HCT116 (cell line): Measurements from ENCODE around the gene TBC1D3. TPM values are rescaled to one million over a fixed set of nuclear protein-coding genes. Genes with fewer than 3 reads are reported as not detected.
"Not testable (repeated sequence)": the region's sequence is repeated elsewhere in the genome, so short reads cannot be mapped to it uniquely, and the experiment has no call there.

Experiments used
- ATAC-seq: fragments of 200-7000 bp; cut with Tn5 transposase; 2 replicates; pipeline ENCODE4 v1.9.1; 2020; ENCODE audit warnings: mild to moderate bottlenecking, moderate library complexity
- BruUV-seq: library from RNA; stranded (reverse); fragments of 400-500 nt; replicated peaks from 2 replicates; lab custom pipeline; 2021; lab: Mats Ljungman, UMichigan
- CTCF ChIA-PET: fragments of 300-600 bp; sonication (Branson Sonifier 250); formaldehyde crosslinking; loops from one replicate; lab custom pipeline; 2021; ENCODE audit warnings: antibody characterized with exemption; lab: Charles Lee
- POLR2A ChIA-PET: fragments of 300-600, 350-600 bp; sonication (Branson Sonifier 250); formaldehyde crosslinking; loops from one replicate; lab custom pipeline; 2021; ENCODE audit warnings: antibody characterized with exemption; lab: Charles Lee
- RAD21 ChIA-PET, 2 experiments: fragments of 300-600 bp; sonication (Branson Sonifier 250); formaldehyde crosslinking; loops; one replicate each; lab custom pipeline; 2023; ENCODE audit warnings: low total read pairs in 2 of 2; ENCODE audit not compliant: uncharacterized antibody in 2 of 2, unreplicated experiment in 2 of 2, low non-redundant PET in 1 of 2; lab: Charles Lee
- DNase-seq: peaks from one replicate; pipeline ENCODE4 v3.0.0-alpha.2; 2010; ENCODE audit warnings: low read depth, low spot score
- H2AFZ ChIP-seq: fragments of 200-600 bp; shearing (Covaris generic), sonication (generic); 2 replicates; pipeline ENCODE4 v1.6.1; 2017; ENCODE audit warnings: low read depth, mixed run types, mixed read lengths, antibody characterized with exemption, low read length; ENCODE audit not compliant: poor library complexity, severe bottlenecking
- H3K27ac ChIP-seq: 2 replicates; pipeline ENCODE4 v1.5.1; 2012; ENCODE audit warnings: low read depth, low read length
- H3K27me3 ChIP-seq: fragments of 200-600 bp; sonication (generic); 2 replicates; pipeline ENCODE4 v1.6.1; 2016; ENCODE audit warnings: mixed run types, low read length, mixed read lengths; ENCODE audit not compliant: insufficient read depth
- H3K36me3 ChIP-seq, 2 experiments: fragments of 200-500 bp in 1 of 2; fragments of 200-600 bp in 1 of 2; sonication (Bioruptor generic) in 1 of 2; sonication (generic) in 1 of 2; 2 replicates each; pipeline versions ENCODE4 v1.5.1 to v1.6.1; 2014 to 2016; ENCODE audit warnings: low read length in 2 of 2, inconsistent platforms in 1 of 2, mixed read lengths in 1 of 2, mixed run types in 1 of 2; ENCODE audit not compliant: insufficient read depth in 2 of 2, control insufficient read depth in 1 of 2
- H3K4me1 ChIP-seq, 2 experiments: fragments of 200-600 bp in 1 of 2; sonication (generic) in 1 of 2; 2 replicates each; pipeline versions ENCODE4 v1.5.1 to v1.6.1; 2012 to 2017; ENCODE audit warnings: low read length in 2 of 2, inconsistent platforms in 1 of 2, mild to moderate bottlenecking in 1 of 2, mixed read lengths in 1 of 2, mixed run types in 1 of 2, moderate library complexity in 1 of 2; ENCODE audit not compliant: insufficient read depth in 2 of 2, control insufficient read depth in 1 of 2
- H3K4me2 ChIP-seq: fragments of 200-600 bp; sonication (generic); 2 replicates; pipeline ENCODE4 v1.6.1; 2017; ENCODE audit warnings: mixed run types, low read length, mixed read lengths
- H3K4me3 ChIP-seq, 2 experiments: fragments of 200-600 bp in 1 of 2; sonication (generic) in 1 of 2; replicated peaks in 1 of 2; 2 replicates each; pipeline ENCODE4 v1.5.1; 2011 to 2016; ENCODE audit warnings: low read length in 2 of 2, control low read depth in 1 of 2, low read depth in 1 of 2, mild to moderate bottlenecking in 1 of 2, mixed read lengths in 1 of 2, mixed run types in 1 of 2
- H3K79me2 ChIP-seq: fragments of 200-600 bp; sonication (generic); 2 replicates; pipeline ENCODE4 v1.6.1; 2017; ENCODE audit warnings: mild to moderate bottlenecking, mixed run types, low read length, moderate library complexity, mixed read lengths; ENCODE audit not compliant: insufficient read depth
- H3K9ac ChIP-seq: fragments of 200-600 bp; sonication (generic); 2 replicates; pipeline ENCODE4 v1.6.1; 2016; ENCODE audit warnings: low read length, mixed read lengths
- H3K9me2 ChIP-seq: fragments of 200-600 bp; sonication (generic), shearing (Covaris generic); 2 replicates; pipeline ENCODE4 v1.6.1; 2017; ENCODE audit warnings: mixed run types, mild to moderate bottlenecking, moderate library complexity; ENCODE audit not compliant: insufficient read depth
- H3K9me3 ChIP-seq, 2 experiments: fragments of 200-500 bp in 1 of 2; fragments of 200-600 bp in 1 of 2; sonication (Bioruptor generic) in 1 of 2; sonication (generic) in 1 of 2; 2 replicates each; pipeline ENCODE4 v1.6.1; 2014 to 2017; ENCODE audit warnings: low read length in 2 of 2, mixed read lengths in 2 of 2, inconsistent platforms in 1 of 2, low read depth in 1 of 2, mild to moderate bottlenecking in 1 of 2, mixed run types in 1 of 2, moderate library complexity in 1 of 2; ENCODE audit not compliant: control insufficient read depth in 1 of 2, insufficient read depth in 1 of 2
- H4K20me1 ChIP-seq: fragments of 200-600 bp; sonication (generic), shearing (Covaris generic); 2 replicates; pipeline ENCODE4 v1.6.1; 2017; ENCODE audit warnings: mixed run types, mild to moderate bottlenecking, moderate library complexity; ENCODE audit not compliant: insufficient read depth
- intact Hi-C: fragments of 100-400 bp; cut with micrococcal nuclease; formaldehyde crosslinking; loops from 2 replicates; pipeline ENCODE4 v1.10.0; 2022
- total RNA-seq: library from RNA; stranded (reverse); gene quantifications from one replicate; pipeline ENCODE4 v1.2.1, GENCODE V29; 2021; ENCODE audit not compliant: unreplicated experiment

The TBC1D3 gene
- total RNA-seq, 1 experiment from 2014 or later: not detected

- POLR2A ChIA-PET, H3K4me3 ChIP-seq, H3K27me3 ChIP-seq, H4K20me1 ChIP-seq, H3K79me2 ChIP-seq, H3K4me1 ChIP-seq, H3K9me3 ChIP-seq, ATAC-seq, DNase-seq, RAD21 ChIA-PET, BruUV-seq, H3K27ac ChIP-seq, H2AFZ ChIP-seq, H3K4me2 ChIP-seq, H3K9me2 ChIP-seq, CTCF ChIA-PET, H3K9ac ChIP-seq, intact Hi-C loops, H3K36me3 ChIP-seq: not testable (repeated sequence)
These were observed 7.9 kb upstream of the TBC1D3 start for GRCh38 chr17:38200271-38200670.

- CTCF ChIA-PET, BruUV-seq, H4K20me1 ChIP-seq, DNase-seq, H3K9me3 ChIP-seq, H3K27me3 ChIP-seq, H3K9ac ChIP-seq, ATAC-seq, H3K27ac ChIP-seq, RAD21 ChIA-PET, H2AFZ ChIP-seq, H3K79me2 ChIP-seq, intact Hi-C loops, H3K4me1 ChIP-seq, H3K4me2 ChIP-seq, H3K4me3 ChIP-seq, H3K9me2 ChIP-seq, POLR2A ChIA-PET, H3K36me3 ChIP-seq: not testable (repeated sequence)
These were observed 57.5 kb downstream of the TBC1D3 start for GRCh38 chr17:38134860-38135259.

Other genes with a start within 250 kb of the TBC1D3 start
- 33.3 TPM for gene TBC1D3L, start 203.5 kb downstream of the TBC1D3 start, total RNA-seq
- gene TBC1D3D, start 188.6 kb downstream of the TBC1D3 start, total RNA-seq: 4.4 TPM
- 0.22 TPM for gene TBC1D3C, start 123.9 kb downstream of the TBC1D3 start, total RNA-seq
- not detected for gene TBC1D3E, start 64.6 kb downstream of the TBC1D3 start, total RNA-seq
- 76.1 TPM for gene MRPL45, start 104.6 kb upstream of the TBC1D3 start, total RNA-seq
- gene GPR179, start 151.4 kb upstream of the TBC1D3 start, total RNA-seq: 0.17 TPM
- 49.9 TPM for gene SOCS7, start 159.3 kb upstream of the TBC1D3 start, total RNA-seq
- 41.0 TPM for gene ARHGAP23, start 235.9 kb upstream of the TBC1D3 start, total RNA-seq